SW480 (cell line): Measurements from ENCODE around the gene ARHGEF17.
A peak's percentile ranks its signal among the peaks of the same experiment; 100 is the strongest.

Source experiments
- DNase-seq: peaks from one replicate; pipeline ENCODE4 v3.0.0-alpha.2; 2016; ENCODE audit warnings: low spot score

ARHGEF17 gene

GRCh38 chr11:73412308-73412707, 104.2 kb downstream of the ARHGEF17 start:
- peak; percentile 11 for DNase-seq

GRCh38 chr11:73413256-73413655, 105.2 kb downstream of the ARHGEF17 start:
- DNase-seq: no peak

- no peak for DNase-seq
Observed at GRCh38 chr11:73414977-73415651, 107.0 kb downstream of the ARHGEF17 start.

- DNase-seq: no peak
Observed at GRCh38 chr11:73415854-73416615, 108.0 kb downstream of the ARHGEF17 start.

- no peak for DNase-seq
Observed at GRCh38 chr11:73416786-73417185, 108.7 kb downstream of the ARHGEF17 start.
